GM19452 (cell line): Measurements from ENCODE around the gene CCBE1.
"Not testable (repeated sequence)": the region's sequence is repeated elsewhere in the genome, so short reads cannot be mapped to it uniquely, and the experiment has no call there.

ENCODE experiments used
- ATAC-seq: cut with Tn5 transposase; IDR thresholded peaks from one replicate; pipeline ENCODE4 v1.9.1; 2021; ENCODE audit not compliant: unreplicated experiment

The CCBE1 gene

DNA sequence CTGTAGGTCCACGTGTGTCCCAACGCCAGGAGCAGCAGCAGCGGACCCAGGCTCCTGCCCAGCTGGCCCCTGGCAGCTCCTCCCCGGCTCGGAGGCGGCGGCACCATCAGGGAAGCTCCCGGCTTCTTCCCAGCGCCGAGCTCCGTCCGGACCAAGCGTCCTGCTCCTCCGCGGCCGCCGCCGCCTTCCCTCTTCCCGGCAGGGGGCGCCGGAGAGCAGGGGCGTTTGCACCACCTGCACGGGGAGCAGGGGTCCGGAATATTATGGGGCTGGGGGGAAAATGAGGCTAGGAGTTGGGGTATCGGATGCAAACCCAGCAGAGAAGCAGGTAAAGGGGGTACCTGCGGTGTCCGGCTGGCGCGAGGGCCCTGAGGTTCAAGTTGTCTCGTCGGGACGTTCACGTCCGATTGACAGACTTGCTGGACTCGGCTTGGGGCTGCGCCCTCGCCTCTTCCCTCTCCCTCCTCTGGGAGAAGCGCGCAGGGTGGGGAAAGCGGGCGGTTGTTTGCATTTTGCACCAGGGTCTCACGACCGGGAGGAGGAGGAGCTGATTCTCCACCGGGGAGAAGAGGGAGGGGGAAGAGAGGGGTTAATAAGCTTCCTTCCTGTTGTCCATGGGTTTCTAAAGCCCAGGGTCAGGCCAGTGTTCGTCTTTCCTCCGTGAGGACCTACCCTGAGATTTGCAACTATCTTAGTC lies at the start of gene CCBE1:
TSS of gene CCBE1 (minus strand) at position 188 of the 697 bp plus-strand sequence.
- ATAC-seq = peak; percentile 70

DNA sequence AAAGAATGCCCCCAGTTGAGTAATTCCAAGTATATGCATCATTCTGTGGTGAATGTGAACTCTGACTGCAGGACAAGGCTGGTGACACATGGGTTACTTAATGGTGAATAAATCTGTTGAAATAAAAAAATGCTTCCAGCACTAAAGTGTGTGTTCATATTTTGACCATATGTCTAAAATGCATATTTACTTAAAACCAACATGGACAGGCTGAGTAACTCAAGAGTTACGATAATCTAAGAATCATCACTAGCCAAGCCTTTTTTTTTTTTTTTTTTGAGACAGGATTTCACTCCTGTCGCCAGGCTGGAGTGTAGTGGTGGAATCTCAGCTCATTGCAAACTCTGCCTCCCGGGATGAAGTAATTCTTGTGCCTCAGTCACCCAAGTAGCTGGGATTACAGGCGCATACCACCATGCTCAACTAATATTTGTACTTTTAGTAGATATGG lies 47.1 kb upstream of the CCBE1 start:
- no peak for ATAC-seq

DNA sequence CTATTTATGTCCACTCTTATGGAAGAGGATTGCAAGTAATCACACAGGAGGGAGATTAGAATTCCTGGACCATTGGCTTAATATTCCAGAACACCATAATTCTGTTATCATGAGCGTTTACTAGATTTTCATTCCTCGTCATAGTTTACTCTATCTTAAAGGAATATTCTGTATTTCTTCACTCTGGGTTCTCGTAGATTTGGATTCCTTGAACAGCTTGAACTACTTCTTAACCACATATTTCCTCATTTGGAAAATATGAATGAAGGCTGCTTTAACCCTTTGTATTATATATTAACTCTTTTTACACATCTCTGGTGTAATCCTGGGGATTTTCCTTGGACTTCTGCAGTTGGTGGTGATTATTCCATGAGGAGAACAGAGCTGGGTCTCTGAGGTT lies 46.3 kb upstream of the CCBE1 start:
- ATAC-seq = no peak

DNA sequence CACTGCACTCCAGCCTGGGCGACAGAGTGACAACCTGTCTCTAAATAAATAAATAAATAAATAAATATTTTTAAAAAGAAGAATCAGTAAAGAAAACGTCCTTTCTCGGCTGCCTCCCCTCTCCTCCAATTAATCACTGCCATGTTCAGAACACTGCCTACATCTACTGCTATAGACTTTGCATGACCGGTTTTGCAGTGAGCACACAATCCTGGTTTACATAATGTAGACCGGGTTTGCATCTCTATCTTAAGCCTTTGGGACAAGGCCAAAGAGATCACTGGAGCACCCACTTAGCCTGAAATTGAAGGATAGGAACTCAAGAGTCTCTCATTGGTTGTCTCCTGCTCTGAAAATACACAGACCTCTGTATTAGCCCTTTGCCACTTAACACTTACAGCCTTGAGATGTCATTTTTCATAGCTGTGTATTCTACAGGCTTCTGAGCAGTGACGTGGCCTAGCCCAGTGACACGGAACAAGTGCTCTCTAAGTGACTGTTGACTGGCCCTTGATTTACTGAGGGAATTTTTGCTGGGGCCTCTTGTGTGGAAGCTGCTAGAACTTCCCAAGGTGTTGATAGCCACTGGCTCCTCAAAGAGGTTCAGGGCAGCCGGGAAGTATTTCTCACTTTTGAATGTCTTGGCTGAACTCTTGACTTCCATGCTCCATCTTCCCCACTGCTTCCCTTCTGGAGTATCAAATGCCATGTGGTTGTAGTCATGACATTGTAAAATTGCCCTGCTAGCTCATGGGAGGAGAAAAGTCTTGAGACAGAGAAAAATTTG lies 45.3 kb upstream of the CCBE1 start:
- no peak for ATAC-seq

DNA sequence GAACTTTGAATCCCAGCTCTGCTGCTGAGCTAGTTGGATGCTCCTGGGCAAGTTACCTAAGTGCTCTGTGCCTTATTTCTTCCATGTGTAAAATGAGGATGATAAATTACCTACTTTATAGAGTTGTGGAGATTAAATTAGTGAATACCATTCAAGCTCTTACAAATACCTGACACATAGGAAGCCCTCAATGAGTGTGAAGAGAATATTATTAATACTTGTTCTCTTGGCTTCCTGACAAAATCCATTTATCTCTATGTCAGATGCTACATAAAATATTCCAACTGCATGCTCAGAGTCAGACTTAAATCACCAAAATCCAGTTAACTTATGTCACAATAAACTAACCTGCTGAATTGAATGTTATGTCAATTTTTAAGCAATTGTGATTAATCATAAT lies 42.9 kb upstream of the CCBE1 start:
- ATAC-seq = no peak

DNA sequence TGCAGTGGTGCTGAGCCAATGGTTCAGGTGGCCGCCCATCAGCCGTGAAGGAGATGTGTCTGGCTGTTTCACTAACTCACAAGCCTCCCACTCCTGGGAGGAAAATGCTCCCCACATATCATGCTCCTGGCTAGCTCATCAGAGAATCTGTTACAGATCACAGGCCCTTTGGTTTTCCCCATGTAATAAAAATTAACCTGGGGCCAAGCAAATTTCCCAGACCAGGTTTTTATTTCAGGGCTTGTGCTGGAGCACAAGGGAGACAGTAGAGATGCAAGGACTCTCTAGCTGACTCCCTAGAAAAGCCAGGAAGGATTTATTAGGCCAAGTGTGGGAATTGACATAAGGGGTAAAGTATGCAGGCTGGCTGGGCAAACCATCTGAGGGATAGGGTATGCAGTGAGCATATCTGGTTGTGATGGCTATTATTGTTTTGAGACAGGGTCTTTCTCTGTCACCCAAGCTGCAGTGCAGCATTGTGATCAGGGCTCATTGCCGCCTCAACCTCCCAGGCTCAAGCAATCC lies 40.6 kb upstream of the CCBE1 start:
- ATAC-seq = no peak

DNA sequence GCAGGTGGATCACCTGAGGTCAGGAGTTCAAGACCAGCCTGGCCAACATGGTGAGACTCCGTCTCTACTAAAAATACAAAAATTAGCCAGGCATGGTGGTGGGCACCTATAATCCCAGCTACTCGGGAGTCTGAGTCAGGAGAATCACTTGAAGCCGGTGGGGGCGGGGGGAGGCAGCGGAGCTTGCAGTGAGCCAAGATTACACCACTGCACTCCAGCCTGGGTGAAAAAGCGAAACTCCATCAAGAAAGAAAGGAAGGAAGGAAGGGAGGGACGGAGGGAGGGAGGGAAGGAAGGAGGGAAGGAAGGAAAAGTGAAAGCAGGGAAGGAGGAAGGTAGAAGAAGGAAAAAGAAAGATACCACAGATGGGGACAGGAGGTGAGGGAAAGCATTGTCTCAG lies 40.1 kb upstream of the CCBE1 start:
- ATAC-seq = not testable (repeated sequence)

DNA sequence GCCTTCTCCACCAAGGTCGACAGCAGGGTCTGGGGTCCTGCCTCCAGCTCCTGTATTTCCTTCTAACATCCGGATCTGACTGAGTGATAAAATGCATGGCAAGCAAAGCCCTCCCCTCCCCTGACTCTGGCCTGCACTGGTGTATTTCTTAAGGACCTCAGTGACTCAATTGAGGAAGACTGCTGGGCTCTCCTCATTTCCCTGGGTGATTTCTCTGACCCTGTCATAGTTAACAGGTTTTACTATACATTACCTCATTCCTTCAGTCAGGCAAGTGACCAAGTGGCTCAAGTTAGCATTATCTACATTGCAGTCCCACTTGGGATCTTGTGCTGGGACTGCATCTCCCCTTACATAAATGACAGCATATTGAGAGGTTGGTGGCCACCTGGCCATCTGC lies 38.8 kb upstream of the CCBE1 start:
- ATAC-seq = no peak

DNA sequence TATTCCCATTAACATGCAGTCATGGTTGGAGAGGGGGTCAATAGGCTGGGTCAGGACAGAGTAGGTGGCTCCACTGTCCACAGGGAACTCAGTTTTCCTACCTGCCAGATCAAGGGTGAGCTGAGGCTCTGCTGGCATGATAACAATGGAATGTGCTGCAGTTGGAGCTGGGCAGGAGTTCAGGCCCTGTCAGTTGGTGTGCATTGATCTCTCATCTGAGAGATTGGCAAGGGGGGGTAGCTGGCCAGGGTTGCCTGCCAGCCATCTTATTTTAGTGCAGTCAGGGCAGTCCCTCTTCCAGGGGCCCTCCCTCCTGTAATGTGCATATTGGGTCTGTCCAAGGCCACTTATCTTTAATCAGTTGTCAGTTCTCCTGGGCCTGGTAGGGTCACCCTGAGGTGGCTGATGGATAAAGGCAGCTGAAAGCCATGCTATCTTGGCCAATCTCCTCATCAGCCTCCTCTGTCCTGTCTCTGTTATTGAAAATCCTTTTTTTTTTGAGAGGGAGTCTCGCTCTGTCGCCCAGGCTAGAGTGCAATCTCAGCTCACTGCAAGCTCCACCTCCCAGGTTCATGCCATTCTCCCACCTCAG lies 38.1 kb upstream of the CCBE1 start:
- no peak for ATAC-seq

DNA sequence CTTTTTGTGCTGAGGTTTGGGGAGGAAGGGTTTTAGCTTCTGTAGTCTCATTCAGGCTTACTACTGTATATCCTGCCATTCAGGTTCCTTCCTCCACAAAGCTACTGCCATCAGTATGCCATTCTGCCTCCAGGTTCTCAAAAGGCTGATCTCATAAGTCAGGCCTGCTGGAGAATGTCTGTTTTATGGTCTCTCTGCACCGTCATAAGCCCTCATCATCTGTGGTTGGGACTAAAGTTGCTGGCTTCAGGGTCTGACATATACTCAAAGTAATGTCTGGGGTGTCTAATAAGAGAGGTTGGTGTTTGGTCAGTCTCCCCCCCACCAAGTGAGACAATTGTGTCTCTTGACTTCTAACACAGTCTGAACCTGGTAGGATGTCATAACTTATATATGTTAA lies 36.2 kb upstream of the CCBE1 start:
- no peak for ATAC-seq

DNA sequence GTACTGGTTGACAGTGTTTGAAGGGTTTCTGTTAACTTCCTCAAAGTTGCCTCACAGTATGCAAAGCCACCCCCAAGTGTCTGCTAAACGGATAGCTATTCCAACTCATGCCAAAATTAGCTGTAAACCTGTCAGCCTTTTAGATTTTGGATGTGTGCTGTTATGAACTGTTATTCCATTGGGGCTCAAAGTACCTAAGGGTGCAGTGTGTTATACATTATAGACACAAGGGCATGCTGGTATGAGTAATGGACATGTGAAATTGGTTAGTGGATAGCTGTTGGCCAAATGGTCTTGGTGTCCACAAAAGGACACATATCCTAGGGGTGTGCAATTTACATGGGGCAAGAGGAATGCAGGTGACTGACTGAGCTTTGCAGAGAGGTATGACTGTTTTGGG lies 33.7 kb upstream of the CCBE1 start:
- no peak for ATAC-seq

DNA sequence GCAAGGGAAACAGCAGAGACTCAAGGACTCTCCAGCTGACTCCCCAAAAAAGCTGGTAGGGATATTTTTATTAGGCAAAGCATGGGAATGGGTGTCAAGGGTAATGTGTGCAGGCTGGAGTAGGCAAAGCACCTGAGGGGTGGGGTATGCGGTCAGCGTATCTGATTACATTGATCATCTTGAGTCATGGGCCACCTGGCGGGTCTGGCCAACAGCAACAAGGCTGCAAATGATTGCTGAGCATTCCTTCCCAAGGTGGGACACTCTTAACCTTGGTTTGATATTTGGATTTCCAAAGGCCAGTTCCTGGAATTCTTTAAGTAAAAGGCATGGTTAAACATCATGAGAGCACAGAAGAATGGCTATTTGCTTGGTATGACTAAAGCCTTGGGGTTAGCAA lies 32.6 kb upstream of the CCBE1 start:
- no peak for ATAC-seq

DNA sequence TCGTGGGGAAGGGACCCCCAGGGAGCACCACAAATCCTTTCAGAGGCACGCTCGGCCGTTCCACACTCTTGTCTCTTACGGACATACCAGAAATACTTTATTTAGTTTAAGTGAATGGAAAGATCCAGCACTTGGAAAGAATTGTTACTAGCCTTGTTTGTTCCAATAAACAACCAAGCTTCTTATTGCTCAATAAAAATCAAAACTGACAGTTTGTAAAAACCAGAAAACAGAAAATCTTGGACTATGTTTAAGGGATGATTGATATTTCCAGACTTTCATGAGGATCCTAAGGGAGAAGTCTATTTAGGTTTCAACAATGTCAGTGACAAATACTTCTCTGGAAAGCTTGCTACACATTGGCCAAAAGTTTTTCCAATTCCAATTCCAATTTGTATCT lies 31.6 kb upstream of the CCBE1 start:
- no peak for ATAC-seq

DNA sequence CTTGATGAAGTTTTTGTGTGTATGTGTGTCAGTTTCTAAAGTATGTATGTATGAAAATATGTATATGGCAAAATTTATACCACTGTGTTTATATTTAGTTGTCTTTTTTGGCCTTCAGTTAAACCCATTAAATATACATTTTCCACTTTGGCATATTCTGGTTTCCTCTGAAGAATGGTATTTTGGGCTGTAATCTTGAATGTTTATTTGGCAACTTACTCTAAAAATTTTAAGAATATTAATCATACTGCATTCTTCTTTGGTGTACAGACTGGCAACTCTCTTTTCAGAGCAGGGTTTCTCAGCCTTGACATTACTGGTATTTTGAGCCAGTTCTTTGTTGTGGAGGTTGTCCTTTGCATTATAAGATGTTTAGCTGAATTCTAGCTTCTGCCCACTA lies 27.9 kb upstream of the CCBE1 start:
- ATAC-seq = no peak

DNA sequence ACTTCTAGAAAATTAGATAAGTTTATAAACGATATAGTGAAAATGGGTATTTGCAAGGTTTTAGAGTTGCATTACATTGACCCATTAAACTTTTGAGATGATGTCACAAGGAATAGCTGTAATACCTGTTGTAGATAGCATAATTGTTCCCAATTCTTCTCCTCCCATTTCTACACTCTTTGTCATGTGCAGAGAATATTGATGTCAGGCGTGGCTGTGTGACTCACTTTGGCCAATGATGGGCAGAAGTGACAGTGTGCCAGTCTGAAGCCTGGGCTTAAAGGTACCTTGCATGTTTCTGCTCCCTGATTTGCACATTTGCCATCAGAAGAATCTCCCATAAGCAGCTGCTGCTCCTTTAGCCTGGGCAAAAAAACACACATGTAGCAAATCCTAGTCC lies 26.9 kb upstream of the CCBE1 start:
- ATAC-seq = no peak

DNA sequence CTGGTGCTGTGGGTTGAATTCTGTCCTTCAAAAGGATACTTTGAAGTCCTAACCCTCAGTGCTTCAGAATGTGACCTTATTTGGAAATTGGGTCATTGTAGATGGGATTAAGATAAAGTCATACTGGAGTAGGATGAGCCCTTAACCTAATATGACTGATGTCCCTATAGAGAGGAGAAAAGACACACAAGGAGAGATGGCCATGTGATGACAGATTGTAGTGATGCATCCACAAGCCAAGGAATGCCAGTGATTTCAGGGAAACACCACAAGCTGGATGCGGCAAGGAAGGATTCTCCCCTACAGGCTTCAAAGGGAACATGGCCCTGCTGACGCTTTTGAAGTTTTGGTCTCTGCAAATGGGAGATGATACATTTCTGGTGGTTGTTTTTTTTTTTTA lies 24.7 kb upstream of the CCBE1 start:
- no peak for ATAC-seq

DNA sequence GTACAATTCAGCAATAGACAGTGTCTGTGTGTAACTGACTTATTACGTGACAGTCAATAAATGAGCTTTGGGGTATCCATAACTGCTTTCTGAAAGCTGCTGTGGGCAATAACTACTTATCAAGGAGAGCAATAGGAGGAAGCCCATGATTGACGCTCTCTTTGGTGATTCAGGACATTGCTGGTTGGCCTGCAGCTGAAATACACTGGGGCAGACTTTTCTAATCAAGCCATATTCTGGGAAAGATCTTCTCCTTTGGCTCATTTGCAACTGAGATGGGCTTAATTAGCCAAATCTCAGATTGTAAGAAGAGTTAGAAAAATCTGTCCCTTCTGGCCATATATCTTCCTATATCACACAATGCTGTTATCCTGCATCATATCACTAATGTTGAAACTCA lies 24.0 kb upstream of the CCBE1 start:
- no peak for ATAC-seq

DNA sequence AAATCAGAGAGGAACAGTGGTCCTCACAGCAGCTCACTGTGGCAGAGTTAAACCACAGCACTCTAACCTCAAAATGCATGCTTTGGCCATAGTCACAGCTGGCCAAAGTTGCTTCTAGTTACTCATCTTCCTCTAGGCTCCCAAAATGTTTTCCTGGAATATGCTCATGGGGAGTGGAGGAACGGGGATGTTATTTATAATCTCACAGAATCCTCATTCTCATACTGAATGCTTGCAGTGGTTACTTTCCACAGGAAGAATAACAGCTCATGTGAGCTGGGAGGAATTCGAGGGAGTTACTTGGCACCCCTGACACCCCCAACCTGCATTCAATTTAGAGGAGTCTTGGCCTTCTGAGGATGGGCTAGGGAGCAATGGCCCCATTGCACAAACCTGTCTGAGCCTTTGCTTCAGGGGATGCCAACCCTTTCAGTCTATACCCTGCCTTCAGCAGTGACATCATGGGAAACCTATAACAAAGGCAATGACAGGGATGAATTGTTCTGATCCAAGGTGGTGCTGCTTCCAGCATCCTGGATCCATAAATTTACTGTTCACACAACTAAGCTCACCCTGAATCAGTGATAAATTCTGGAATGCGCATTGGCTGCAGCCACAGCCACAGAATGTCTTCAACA lies 22.4 kb upstream of the CCBE1 start:
- ATAC-seq = no peak

DNA sequence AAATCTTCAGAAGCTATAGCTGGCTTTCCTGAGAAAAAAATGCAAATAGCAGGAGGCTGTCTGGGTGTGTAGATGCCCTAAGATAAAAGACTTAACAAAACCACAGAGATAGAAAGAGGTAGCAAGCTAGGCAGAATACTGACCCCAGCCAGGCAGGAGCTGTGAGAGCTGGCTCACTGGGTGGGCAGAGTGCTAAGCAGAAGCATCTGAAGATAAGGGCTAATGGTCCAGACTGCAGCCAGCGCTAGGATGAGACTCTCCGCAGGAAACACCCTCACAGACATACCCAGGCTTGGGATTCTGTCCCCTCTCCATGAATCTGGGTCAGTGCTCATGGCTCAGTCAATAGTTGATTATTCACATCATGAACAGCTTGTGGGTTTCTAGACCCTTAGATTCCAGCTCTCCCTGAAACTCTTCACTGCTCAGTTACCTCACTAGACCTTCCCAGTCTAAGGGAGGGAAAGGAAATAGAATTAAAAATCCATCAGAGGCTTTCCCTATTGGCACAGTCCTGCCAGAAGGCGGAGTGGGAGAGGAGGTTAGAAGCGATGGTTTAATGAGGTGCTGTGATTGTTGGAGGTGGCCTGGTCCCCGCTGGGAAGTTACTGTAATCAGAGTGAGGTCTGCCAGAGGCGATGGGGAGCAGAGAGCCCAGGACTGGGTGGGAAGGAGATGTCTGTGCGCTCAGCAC lies 21.4 kb upstream of the CCBE1 start:
- no peak for ATAC-seq

DNA sequence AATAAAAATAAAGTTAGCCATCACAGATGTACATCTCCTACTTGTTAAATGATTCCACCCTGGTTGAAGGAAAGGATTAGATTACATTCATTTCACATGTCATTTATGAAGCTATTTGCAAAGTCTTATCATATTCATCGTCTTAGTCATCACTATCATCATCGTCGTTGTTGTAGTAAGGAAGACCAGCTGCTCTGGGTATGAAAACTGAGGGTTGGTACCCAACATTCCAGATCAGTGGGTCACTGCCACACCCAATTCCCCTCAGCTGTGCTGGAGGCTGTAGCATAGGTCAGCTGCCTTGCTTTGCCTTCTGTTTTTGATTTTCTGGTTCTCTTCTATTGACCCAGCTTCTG lies 20.9 kb upstream of the CCBE1 start:
- no peak for ATAC-seq

DNA sequence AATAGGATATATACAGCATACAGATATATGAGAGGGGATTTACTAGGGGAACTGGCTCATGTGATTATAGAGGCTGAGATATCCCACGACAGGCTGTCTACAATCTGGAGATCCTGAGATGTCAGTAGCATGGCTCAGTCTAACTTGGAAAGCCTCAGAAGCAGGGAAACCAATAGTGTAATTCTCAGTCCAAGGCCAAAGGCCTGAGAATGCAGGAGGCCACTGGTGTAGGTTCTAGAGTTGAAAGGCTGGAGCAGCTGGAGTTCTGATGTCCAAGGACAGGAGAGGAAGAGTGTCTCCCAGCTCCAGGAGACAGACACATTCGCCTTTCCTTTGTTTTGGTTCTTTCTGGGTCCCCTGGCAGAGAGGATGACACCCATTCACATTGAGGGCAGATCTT lies 20.1 kb upstream of the CCBE1 start:
- no peak for ATAC-seq
